Muscle of back (tissue), 13 donors: ENCODE data around the gene FGF6. TPM values are rescaled to one million over a fixed set of nuclear protein-coding genes. Genes with fewer than 3 reads are reported as not detected.
"Not testable (repeated sequence)": the region's sequence is repeated elsewhere in the genome, so short reads cannot be mapped to it uniquely, and the experiment has no call there.

Experiments used
- DNase-seq, 3 donors: peaks; one replicate each; pipeline versions ENCODE4 v3.0.0 to v3.0.0-alpha.2; 2013
- long read RNA-seq, 9 donors: transcript quantifications; one replicate each; lab custom pipeline, GENCODE V29; 2026
- polyA plus RNA-seq, 10 donors: library from polyadenylated mRNA; unstranded; fragments of 120-200 nt; gene quantifications; one replicate each; pipeline ENCODE4 v1.2.1, GENCODE V29; 2013; ENCODE audit not compliant: insufficient read length in 10 of 10

FGF6 gene, protein sequence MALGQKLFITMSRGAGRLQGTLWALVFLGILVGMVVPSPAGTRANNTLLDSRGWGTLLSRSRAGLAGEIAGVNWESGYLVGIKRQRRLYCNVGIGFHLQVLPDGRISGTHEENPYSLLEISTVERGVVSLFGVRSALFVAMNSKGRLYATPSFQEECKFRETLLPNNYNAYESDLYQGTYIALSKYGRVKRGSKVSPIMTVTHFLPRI
- polyA plus RNA-seq, result 10 to 100 TPM; 15.4 to 61.1 (median 30.1) TPM
- long read RNA-seq, donor 1, transcript FGF6-201 (3 exons, 743 nt), result major isoform, 35 of 44 reads
- long read RNA-seq, donor 1, partial matches to known transcripts, result 9 of 44 reads
- long read RNA-seq, donor 1, other reads (novel, unspliced or antisense), result 0 of 44 reads
- long read RNA-seq, donor 2, transcript FGF6-201 (3 exons, 743 nt), result major isoform, 19 of 19 reads
- long read RNA-seq, donor 2, partial matches to known transcripts, result 0 of 19 reads
- long read RNA-seq, donor 2, other reads (novel, unspliced or antisense), result 0 of 19 reads
- long read RNA-seq, donor 3, result 0 reads
- long read RNA-seq, donor 4, transcript FGF6-201 (3 exons, 743 nt), result major isoform, 13 of 13 reads
- long read RNA-seq, donor 4, partial matches to known transcripts, result 0 of 13 reads
- long read RNA-seq, donor 4, other reads (novel, unspliced or antisense), result 0 of 13 reads
- long read RNA-seq, donor 5, transcript FGF6-201 (3 exons, 743 nt), result major isoform, 13 of 13 reads
- long read RNA-seq, donor 5, partial matches to known transcripts, result 0 of 13 reads
- long read RNA-seq, donor 5, other reads (novel, unspliced or antisense), result 0 of 13 reads
- long read RNA-seq, donor 6, transcript FGF6-201 (3 exons, 743 nt), result major isoform, 9 of 9 reads
- long read RNA-seq, donor 6, partial matches to known transcripts, result 0 of 9 reads
- long read RNA-seq, donor 6, other reads (novel, unspliced or antisense), result 0 of 9 reads
- long read RNA-seq, donor 7, transcript FGF6-201 (3 exons, 743 nt), result major isoform, 7 of 13 reads
- long read RNA-seq, donor 7, partial matches to known transcripts, result 6 of 13 reads
- long read RNA-seq, donor 7, other reads (novel, unspliced or antisense), result 0 of 13 reads
- long read RNA-seq, donor 8, transcript FGF6-201 (3 exons, 743 nt), result major isoform, 6 of 6 reads
- long read RNA-seq, donor 8, partial matches to known transcripts, result 0 of 6 reads
- long read RNA-seq, donor 8, other reads (novel, unspliced or antisense), result 0 of 6 reads
- long read RNA-seq, donor 9, partial matches to known transcripts, result 0 of 2 reads
- long read RNA-seq, donor 9, other reads (novel, unspliced or antisense), result 0 of 2 reads

DNA sequence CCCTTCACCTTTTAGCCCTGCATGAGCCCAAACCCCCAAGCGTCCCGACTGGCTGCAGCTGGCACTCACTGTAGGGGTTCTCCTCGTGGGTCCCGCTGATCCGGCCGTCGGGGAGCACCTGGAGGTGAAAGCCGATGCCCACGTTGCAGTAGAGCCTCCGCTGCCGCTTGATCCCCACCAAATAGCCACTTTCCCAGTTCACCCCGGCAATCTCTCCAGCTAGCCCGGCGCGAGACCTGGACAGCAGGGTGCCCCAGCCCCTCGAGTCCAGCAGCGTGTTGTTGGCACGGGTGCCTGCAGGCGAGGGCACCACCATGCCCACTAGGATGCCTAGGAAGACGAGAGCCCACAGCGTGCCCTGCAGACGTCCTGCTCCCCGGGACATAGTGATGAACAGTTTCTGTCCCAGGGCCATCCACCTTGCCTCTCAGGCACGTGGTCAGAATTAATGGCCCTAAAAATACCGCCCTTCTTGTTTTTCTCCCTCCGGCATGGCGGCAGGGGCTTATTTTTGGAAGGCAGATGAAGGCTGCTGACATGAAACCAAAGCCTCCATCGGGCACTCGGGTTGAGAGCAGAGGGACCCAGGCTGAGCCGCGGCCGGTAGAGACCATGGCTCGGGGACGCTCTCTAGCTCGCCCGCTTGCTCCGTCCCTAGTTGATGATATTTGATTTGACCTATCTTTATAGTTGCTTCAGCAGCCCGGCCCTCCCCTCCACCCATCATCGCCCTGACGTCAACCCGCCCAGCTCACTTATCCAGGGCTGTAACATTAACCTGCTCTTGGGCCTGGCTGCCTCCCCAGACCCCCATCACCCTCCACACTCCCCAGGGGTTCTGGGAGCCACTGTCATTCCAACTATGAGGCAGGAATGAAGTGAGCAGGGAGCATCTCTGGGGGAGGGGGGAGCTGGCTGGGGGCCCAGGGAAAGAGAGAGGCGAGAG is at the start of gene FGF6:
FGF6 (minus strand) TSS at position 660 of the 946 bp plus-strand sequence; CDS start at position 415, 245 bp downstream.
- peak in 1 of 3 donors; percentile 37 for DNase-seq

DNA sequence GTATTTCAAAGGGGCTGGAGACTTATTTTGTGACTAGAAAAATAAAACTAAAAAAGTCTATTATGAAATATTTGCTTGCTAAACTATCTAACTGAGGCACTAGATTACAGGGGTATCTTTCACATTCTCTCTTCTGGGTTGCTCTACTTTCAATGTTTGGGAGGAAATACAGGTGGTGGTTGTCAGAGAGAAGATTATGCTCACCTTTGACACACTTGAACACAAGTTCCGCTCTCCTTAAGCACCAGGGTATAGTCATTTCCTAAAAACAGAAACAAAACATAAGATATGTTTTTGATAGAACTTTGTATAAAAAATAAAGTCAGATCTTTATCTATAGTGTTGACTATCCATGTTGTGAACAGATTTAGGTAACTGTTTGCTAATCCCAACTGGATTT is 45.4 kb upstream of the FGF6 start:
- no peak for DNase-seq

DNA sequence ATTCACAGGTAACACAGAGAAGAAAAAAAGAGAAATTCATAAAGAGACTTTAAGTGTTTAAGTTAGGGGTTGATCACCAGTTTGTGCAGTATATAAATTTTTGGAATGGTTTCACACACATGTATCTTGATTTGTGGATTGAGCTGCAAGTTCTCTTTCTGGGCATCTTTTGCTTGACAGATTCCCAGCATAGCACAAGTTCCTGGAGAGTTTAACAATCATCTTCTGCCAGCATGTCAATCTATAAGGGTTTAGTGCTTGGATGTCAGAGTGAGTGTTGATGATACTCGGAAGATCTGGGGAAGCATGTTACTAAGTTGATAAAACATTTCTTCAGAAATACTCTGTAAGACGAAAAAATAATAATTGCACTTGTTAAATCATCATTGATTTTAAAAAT is 43.9 kb upstream of the FGF6 start:
- no peak for DNase-seq

DNA sequence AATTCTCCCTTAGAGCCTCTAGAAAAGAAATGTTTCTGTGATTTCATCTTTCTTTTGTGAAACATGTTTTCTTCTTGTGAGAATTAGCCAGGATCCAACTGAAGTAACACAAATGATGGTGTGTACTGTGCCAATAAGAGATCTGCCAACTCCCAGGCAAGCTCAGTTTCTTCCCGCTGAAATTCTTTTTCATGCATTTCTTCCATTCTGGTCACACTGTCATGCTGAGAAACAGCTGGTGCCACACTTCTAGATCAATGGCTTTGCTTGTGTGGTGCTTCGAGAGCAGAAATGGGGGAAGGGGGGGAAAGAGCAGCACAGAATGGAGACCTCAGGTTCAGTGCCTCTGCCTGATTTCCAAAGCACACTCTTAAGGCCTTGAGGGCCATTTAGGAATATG is 41.4 kb upstream of the FGF6 start:
- peak in 1 of 3 donors; percentile 8 for DNase-seq

DNA sequence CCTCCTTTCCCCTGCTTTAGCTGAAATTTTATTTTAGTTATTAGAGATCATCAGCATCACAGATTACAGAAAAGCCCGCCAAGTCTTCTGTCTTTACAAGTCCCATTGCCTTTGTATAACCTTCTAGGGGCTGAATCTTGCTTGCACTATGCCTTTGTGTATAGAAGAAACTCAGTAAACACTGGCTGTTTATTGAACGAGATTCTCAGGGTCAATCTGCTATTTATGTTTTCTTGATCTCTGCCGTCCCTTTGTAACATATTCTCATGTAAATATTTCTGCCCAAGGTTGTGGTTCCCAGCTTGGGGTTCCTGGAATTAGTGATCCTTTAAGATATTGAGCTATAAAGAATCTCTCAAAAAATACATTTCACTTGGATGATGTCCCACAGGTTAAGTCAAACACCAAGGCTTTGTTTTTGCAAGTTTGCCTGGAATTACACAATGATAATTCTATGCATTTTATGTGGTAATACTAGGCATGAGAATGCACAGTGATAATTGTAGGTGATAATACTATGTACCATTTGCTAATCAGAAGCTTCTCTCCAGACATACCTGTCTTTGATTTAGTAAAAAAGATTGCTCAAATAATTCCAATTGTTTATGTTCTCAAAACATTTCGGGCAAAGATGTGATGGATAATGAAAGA is 40.6 kb upstream of the FGF6 start:
- no peak for DNase-seq

DNA sequence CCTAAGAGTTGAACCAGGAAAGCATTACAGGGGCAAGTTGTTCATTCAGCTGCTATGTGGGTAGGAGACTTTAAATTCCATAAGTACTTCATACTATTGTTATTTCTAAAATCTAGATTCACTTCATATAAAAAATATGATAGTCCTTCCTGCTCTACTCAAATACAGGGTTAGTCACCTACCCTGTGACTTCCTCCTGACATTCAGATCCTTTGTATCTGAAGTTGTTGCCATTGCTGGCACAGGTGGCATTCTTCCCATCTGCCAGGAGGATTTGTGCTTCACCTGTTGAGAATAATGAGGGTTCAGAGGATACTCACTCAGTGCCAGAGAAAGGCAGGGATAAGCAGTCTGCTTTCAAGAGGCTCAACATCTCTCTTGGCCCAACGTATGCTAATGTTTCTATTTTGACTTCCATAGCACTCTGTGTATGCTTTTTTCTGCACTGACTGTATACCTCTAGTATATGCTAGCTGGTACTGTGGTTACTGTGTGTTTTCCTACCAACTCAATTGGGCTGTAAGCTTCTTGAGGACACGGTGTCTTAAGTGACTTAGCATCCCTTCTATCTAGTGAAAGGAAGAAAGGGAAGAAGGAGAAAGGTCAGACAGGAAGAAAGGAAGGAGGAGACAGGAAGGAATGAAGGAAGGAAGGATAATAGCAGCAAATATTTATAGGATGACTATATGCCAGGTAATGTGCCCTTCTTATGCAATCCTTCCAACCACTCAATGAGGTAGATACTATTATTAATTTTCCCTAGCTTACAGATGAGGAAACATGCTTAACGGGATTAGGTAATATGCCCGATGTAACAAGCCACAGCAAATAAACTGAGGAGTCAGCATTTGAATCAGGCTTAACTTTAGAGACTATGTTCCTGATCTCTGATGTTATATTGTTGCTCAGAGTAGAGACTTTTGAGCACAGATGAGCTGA is 38.5 kb upstream of the FGF6 start:
- no peak for DNase-seq

DNA sequence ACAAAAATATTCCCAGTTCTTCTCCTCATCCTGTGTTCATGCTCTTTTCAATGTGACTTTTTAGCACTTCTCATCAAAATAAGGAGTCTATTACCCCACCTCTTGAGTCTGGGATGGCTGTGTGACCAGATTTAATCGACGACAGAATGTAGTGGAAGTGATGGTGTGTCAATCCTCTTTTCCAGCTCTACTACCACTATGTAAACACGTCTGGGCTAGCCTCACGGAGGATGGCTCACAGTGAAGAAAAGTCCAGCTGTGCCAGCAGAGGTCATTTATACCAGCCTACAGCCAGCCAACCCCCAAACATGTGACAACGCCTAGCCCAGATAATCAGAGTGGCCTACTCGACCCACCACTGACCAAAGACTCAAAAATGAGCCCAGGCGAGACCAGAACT is 37.3 kb upstream of the FGF6 start:
- no peak for DNase-seq

DNA sequence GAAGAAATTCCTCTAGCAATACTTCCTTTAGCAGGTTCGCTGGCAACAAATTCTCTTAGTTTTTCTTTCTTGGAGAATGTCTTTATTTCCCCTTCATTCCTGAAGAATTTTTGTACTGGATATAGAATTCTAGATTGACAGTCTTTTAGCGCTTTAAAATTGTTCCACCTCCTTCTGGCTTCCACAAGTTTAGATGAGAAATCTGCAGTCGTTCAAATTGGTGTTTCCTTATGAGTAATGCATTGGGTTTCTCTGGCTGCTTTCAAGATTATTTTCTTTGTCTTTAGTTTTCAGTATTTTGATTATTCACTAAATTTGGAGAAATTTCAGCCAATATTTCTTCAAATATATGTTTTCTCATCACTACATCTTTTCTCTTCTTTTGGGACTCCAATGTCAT is 33.3 kb upstream of the FGF6 start:
- DNase-seq, result no peak

DNA sequence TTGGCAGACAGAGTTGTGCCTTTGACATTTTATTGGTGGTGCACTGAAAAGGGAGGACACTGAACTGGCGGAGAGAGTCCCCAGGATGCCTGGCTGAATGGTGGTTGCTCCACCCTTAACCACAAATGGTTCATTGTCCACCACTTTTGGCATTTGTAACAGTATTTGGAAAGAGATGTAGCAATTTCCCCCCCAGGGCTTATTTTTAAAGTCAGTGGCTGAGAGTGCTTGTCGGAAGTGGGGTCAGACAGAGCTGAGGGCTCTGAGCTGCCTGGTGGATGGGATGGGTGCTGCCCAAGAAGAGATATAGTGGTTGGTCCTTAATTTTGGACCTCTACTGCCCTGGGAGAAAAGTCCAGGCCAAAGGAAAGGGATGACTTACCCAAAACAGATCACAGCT is 31.5 kb upstream of the FGF6 start:
- DNase-seq, result no peak

DNA sequence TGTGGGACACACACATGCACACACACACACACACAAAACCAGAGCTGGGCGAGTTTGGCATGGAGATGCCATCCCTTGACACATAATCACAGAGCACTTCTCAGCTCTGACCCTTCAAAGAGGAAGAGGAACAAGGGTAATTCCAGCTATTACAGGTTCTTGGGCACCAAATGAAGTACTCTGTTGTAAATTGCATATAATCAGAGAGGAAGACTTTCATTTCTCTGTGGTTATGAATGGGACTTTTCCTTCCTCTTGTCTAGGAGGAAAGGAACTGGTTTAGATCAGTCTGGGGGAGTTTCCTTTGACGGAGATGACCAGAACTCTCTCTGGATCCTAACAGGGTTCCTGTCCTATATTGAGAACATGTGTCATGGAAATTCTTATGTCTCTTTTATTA is 26.4 kb upstream of the FGF6 start:
- no peak for DNase-seq

DNA sequence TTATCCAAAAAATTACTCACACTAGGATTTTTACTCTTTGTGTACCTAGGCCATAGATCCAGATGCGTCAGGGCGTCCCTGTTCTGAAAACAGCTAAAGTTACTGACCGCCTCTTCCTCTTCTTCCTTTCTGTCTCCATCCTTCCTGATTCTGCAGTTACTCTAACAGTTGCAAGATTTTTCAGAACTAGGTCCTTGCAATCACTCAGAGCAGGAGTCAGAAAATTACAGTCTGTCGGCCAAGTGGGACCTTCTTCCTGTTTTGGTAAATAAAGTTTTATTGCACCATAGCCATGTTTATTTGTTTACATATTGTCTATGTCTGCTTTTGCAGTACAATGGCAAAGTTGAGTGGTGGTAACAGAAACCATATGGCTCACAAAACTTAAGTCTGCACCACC is 25.6 kb upstream of the FGF6 start:
- no peak for DNase-seq

DNA sequence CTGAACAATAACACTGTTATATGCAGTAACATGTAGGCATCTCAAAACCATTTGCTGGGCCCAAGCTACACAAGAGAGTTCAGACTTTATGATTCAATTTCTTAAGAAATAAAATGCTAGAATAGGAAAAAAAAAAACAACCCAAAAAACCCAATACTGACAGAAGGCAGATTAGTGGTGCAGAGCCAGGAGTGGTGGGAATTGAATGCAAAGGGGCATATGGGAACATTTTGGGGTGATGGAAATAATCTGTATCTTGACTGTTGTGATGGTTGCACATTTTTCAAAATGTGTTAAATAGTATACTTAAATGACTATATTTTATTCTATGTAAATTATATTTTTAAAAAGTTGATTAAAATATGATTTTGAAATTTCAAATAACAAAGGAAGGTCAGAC is 23.4 kb upstream of the FGF6 start:
- DNase-seq, result no peak

DNA sequence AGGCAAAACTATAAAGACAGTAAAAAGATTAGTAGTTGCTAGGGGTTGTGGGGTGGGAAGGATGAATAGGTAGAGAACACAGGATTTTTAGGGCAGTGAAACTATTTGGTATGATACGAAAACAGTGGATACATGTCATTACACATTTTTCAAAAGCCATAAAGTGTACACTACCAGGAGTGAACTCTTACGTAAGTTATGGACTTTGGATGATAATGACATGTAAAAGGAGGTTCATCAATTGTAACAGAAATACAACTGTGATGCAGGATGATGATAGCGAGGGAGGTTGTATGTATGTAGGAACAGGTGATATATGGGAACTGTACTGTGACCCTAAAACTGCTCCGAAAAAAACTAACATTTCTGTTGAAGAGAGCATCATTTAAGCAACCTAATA is 15.1 kb upstream of the FGF6 start:
- DNase-seq, result no peak

DNA sequence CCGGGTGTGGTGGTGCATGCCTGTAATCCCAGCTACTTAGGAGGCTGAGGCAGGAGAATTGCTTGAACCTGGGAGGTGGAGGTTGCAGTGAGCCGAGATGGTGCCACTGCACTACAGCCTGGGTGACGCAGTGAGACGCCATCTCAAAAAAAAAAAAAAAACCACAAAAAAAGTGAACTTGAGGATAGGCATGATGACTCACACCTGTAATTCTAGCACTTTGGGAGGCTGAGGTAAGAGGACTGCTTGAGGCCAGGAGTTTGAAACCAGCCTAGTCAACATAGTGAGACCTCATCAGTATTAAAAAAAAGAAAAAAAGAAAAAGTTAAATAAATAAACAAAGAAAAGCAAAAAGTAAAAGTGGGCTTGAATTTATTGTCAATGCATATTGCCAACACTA is 10.2 kb upstream of the FGF6 start:
- not testable (repeated sequence) for DNase-seq

DNA sequence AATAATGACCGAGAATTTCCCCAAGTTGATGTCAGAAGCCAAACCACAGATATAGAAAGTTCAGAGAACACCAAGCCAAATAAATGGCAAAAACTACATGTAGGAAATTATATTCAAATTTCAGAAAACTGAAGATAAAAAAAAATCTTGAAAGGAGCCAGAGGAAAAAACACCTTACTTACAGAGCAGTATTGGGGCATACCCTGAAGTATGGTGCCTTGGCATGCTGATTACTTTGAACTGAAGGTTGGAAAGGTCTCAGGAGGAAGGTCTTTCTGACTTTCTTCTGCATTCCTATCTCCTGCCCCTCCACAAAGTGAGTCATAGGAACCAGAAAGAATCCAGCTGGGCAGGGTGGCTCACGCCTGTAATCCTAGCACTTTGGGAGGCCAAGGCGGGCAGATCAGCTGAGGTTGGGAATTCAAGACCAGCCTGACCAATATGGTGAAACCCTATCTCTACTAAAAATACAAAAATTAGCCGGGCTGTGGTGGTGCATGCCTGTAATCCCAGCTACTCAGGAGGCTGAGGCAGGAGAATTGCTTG is 8.8 kb upstream of the FGF6 start:
- DNase-seq, result no peak

DNA sequence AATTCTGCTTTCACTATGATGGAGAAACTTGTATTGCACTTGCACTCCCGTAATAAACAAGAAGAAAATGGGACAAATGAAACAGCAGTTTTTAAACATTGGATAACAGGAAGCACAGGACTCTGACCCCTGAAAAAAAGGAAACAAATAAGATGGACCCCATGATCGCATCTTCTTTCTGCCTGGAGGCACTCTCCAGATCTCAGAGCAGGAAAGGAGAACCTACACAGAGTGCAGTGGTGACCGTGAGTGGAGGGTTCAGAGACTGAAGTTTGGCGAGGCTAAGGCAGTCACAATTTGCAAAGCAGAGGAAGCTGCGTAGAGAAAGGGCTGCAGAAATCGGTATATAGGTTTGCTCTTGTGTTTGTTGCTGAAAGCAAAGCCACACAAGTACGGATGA is 6.1 kb upstream of the FGF6 start:
- DNase-seq, result no peak

DNA sequence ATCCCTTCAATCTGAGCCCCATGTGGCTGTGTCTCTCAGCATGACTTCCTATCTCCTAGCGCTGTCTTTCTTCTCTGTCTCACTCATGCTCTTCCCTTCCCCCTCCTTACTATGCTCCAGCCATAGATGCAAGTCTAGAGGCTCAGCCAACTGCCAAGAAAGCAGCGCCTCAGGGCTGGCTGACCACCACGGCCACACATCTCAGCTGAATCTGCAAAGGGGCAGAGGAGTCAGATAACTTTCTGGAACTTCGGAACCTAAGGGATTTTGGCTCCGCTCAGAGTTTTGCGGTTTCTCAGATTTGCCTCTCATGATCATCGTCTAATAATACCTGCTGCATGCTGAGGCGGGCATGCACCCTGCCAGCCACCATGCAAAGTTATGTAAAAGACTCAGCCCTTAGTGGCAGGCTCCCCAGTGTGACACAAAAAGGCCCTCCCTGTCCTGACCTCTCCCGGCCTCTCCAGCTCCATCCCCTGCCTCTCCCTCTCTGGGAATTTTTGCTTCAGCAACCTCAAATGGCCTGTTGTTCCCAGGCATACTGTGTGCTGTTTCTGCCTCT is 5.0 kb upstream of the FGF6 start:
- DNase-seq, result no peak

DNA sequence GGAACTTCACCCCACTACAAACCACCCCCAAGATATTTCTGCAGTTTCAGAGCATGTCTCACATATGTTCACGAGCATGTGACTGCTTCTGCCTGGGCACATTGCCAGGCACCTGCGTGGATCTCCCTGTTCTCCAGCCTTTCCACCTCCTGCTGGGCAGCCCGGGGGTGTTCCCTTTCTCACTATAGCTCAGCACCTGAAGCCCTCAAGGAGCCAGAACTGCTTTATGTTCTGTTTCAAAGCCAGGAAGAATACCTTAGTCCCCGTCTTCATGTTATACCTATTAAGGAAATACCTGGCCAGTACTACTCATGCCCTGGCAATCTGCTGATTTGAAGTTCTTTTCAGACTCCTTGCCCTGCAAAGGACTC is 4.2 kb upstream of the FGF6 start:
- no peak for DNase-seq
